HepG2 (cell line): ENCODE data around the gene NDOR1. TPM values are rescaled to one million over a fixed set of nuclear protein-coding genes. Genes with fewer than 3 reads are reported as not detected.

Source experiments
- CHD4 ChIP-seq: fragments of 200-600 bp; sonication (generic); IDR thresholded peaks from 2 replicates; pipeline ENCODE4 v1.7.0; 2017; ENCODE audit warnings: mild to moderate bottlenecking, low read length, borderline replicate concordance
- FUBP1 ChIP-seq: sonication (generic); formaldehyde crosslinking; IDR thresholded peaks from 2 replicates; pipeline ENCODE4 v1.5.1; 2020; ENCODE audit warnings: missing genetic modification reagents, mild to moderate bottlenecking, borderline replicate concordance
- GMEB2 ChIP-seq: IDR thresholded peaks from 2 replicates; pipeline ENCODE4 v1.6.1; 2016; ENCODE audit warnings: missing biosample characterization, missing genetic modification reagents, low read depth
- HNRNPK ChIP-seq: fragments of 200-400 bp; formaldehyde crosslinking; IDR thresholded peaks from 2 replicates; pipeline ENCODE4 v1.6.1; 2018; ENCODE audit warnings: low read length, low read depth, moderate library complexity, mild to moderate bottlenecking; ENCODE audit not compliant: poor library complexity, severe bottlenecking
- IKZF5 ChIP-seq: IDR thresholded peaks from 2 replicates; pipeline ENCODE4 v1.6.1; 2018; ENCODE audit warnings: missing genetic modification reagents, mild to moderate bottlenecking, missing compliant biosample characterization
- MAFG ChIP-seq: sonication (generic); formaldehyde crosslinking; IDR thresholded peaks from 2 replicates; pipeline ENCODE4 v1.5.1; 2020; ENCODE audit warnings: mild to moderate bottlenecking, missing genetic modification reagents
- PITX1 ChIP-seq: sonication (generic); formaldehyde crosslinking; IDR thresholded peaks from 2 replicates; pipeline ENCODE4 v1.5.1; 2020; ENCODE audit warnings: mild to moderate bottlenecking, missing genetic modification reagents
- POLR2AphosphoS5 ChIP-seq: IDR thresholded peaks from 2 replicates; pipeline ENCODE4 v1.6.1; 2012; ENCODE audit warnings: low read depth, low read length
- SMC3 ChIP-seq: IDR thresholded peaks from 2 replicates; pipeline ENCODE4 v1.6.1; 2011; ENCODE audit warnings: low read length, improper control_type of control experiment
- TBX2 ChIP-seq: sonication (generic); formaldehyde crosslinking; IDR thresholded peaks from 2 replicates; pipeline ENCODE4 v1.5.0; 2020; ENCODE audit warnings: missing genetic modification reagents, mild to moderate bottlenecking, borderline replicate concordance
- TFDP2 ChIP-seq: sonication (generic); formaldehyde crosslinking; IDR thresholded peaks from 2 replicates; pipeline ENCODE4 v1.4.0; 2020; ENCODE audit warnings: missing genetic modification reagents
- XBP1 ChIP-seq: sonication (generic); formaldehyde crosslinking; IDR thresholded peaks from 2 replicates; pipeline ENCODE4 v1.5.0; 2020; ENCODE audit warnings: missing genetic modification reagents
- YEATS4 ChIP-seq: sonication (generic); formaldehyde crosslinking; IDR thresholded peaks from 2 replicates; pipeline ENCODE4 v1.4.0; 2020; ENCODE audit warnings: missing genetic modification reagents, borderline replicate concordance
- ZGPAT ChIP-seq: IDR thresholded peaks from 2 replicates; pipeline ENCODE4 v1.6.1; 2016; ENCODE audit warnings: mild to moderate bottlenecking
- ZNF274 ChIP-seq: sonication (generic); formaldehyde crosslinking; IDR thresholded peaks from 2 replicates; pipeline ENCODE4 v1.5.1; 2020; ENCODE audit warnings: mild to moderate bottlenecking, missing genetic modification reagents
- ZNF329 ChIP-seq: sonication (generic); formaldehyde crosslinking; IDR thresholded peaks from 2 replicates; pipeline ENCODE4 v1.9.0; 2021; ENCODE audit warnings: low read depth, mild to moderate bottlenecking, missing genetic modification reagents
- ZNF367 ChIP-seq: sonication (generic); formaldehyde crosslinking; IDR thresholded peaks from 2 replicates; pipeline ENCODE4 v1.4.0; 2020; ENCODE audit warnings: missing genetic modification reagents, borderline replicate concordance
- ZNF510 ChIP-seq: sonication (generic); formaldehyde crosslinking; IDR thresholded peaks from 2 replicates; pipeline ENCODE4 v1.4.0; 2020; ENCODE audit warnings: low read depth, mild to moderate bottlenecking, missing genetic modification reagents
- ZNF614 ChIP-seq: IDR thresholded peaks from 2 replicates; pipeline ENCODE4 v1.6.1; 2018; ENCODE audit warnings: missing biosample characterization, missing genetic modification reagents, inconsistent platforms, borderline replicate concordance
- ZNF713 ChIP-seq: sonication (generic); formaldehyde crosslinking; IDR thresholded peaks from 2 replicates; pipeline ENCODE4 v1.4.0; 2020; ENCODE audit warnings: mild to moderate bottlenecking, missing genetic modification reagents
- polyA plus RNA-seq, 8 experiments: library from polyadenylated mRNA; depleted of rRNA in 3 of 8; stranded (reverse) in 7 of 8; unstranded in 1 of 8; fragments of >200 nt; fragmentation: Illumina TruSeq in 4 of 8; extraction: Trizol in 4 of 8; gene quantifications; 2 replicates each; pipeline versions ENCODE4 v1.2.1 to v1.2.3, GENCODE V29; 2011 to 2016; ENCODE audit warnings: low read depth in 4 of 8, missing spikeins in 1 of 8, mixed read lengths in 1 of 8; ENCODE audit not compliant: insufficient read depth in 1 of 8
- total RNA-seq, 5 experiments: library from RNA; depleted of rRNA; stranded (reverse); fragments of >200 nt; fragmentation: Illumina TruSeq; extraction: Trizol; gene quantifications; 2 replicates each; pipeline ENCODE4 v1.2.3, GENCODE V29; 2016; ENCODE audit warnings: low read depth in 1 of 5

NDOR1 gene
- total and polyA plus RNA-seq, 2 of the 13 experiments (the other 11 are each of a cell fraction or from before 2014, with no cell fraction given): 3.6 to 8.7 TPM

- TF ChIP-seq GMEB2 (CRISPR knock-in tag) (no peak), TBX2 (CRISPR knock-in tag) (peak; percentile 83), ZNF510 (CRISPR knock-in tag) (no peak), ZNF274 (CRISPR knock-in tag) (peak; percentile 70; the same call in 1 of the 2 replicates), CHD4 (no peak), PITX1 (CRISPR knock-in tag) (peak; percentile 72), MAFG (CRISPR knock-in tag) (no peak), FUBP1 (CRISPR knock-in tag) (no peak), ZNF367 (CRISPR knock-in tag) (no peak; the same call in 1 of the 2 replicates), IKZF5 (CRISPR knock-in tag) (peak; percentile 91), ZGPAT (CRISPR knock-in tag) (peak; percentile 98), SMC3 (no peak), ZNF329 (CRISPR knock-in tag) (no peak), HNRNPK (no peak), XBP1 (CRISPR knock-in tag) (no peak), POLR2AphosphoS5 (peak; percentile 61), ZNF713 (CRISPR knock-in tag) (no peak), TFDP2 (CRISPR knock-in tag) (peak; percentile 78), ZNF614 (peak; percentile 88; the same call in 1 of the 2 replicates), YEATS4 (CRISPR knock-in tag) (peak; percentile 94)
These were observed 4.9 kb upstream of the NDOR1 start, which contains the start of gene TPRN (continued) for GRCh38 chr9:137200311-137201204.
